IMR-90 (cell line): ENCODE results near the gene PFKL. TPM values are rescaled to one million over a fixed set of nuclear protein-coding genes. Genes with fewer than 3 reads are reported as not detected.

Experiments
- ATAC-seq: fragments of 200-7000 bp; cut with Tn5 transposase; 2 replicates; pipeline ENCODE4 v1.9.1; 2020; ENCODE audit warnings: low read depth, mild to moderate bottlenecking, moderate library complexity
- BruUV-seq: library from RNA; stranded (reverse); fragments of 400-500 nt; replicated peaks from 2 replicates; lab custom pipeline; 2021; lab: Mats Ljungman, UMichigan
- CTCF ChIA-PET: fragments of 300-600 bp; formaldehyde crosslinking; extraction: SDS; loops from one replicate; lab custom pipeline; 2021; ENCODE audit warnings: antibody characterized with exemption; lab: Yijun Ruan, JAX
- POLR2A ChIA-PET: fragments of 300-600 bp; sonication (Branson Sonifier 250); formaldehyde crosslinking; loops from one replicate; lab custom pipeline; 2022; ENCODE audit warnings: antibody characterized with exemption; ENCODE audit not compliant: unreplicated experiment; lab: Charles Lee
- DNase-seq: peaks from one replicate; pipeline ENCODE4 v3.0.0; 2013
- H2AFZ ChIP-seq: replicated peaks from 2 replicates; pipeline ENCODE3; 2013; ENCODE audit warnings: low read length, mild to moderate bottlenecking; ENCODE audit not compliant: poor library complexity
- H2AK5ac ChIP-seq: 2 replicates; pipeline ENCODE4 v1.6.1; 2013; ENCODE audit warnings: low read depth, low read length, inconsistent platforms
- H2AK9ac ChIP-seq: replicated peaks from 2 replicates; pipeline ENCODE3; 2013; ENCODE audit warnings: mild to moderate bottlenecking, low read depth, low read length, moderate library complexity; ENCODE audit not compliant: poor library complexity
- H2BK120ac ChIP-seq: 2 replicates; pipeline ENCODE4 v1.6.1; 2013; ENCODE audit warnings: low read depth, low read length, inconsistent platforms
- H2BK15ac ChIP-seq: 3 replicates; pipeline ENCODE4 v1.6.1; 2013; ENCODE audit warnings: low read depth, low read length, inconsistent platforms
- H2BK20ac ChIP-seq: 2 replicates; pipeline ENCODE4 v1.6.1; 2013; ENCODE audit warnings: low read depth, mild to moderate bottlenecking, inconsistent platforms, low read length, moderate library complexity
- H2BK5ac ChIP-seq: 2 replicates; pipeline ENCODE4 v1.6.1; 2013; ENCODE audit warnings: mild to moderate bottlenecking, low read depth, low read length, inconsistent platforms; ENCODE audit not compliant: poor library complexity, severe bottlenecking
- H3K14ac ChIP-seq: replicated peaks from 2 replicates; pipeline ENCODE4 v1.6.1; 2013; ENCODE audit warnings: low read depth, low read length, inconsistent platforms
- H3K18ac ChIP-seq: 2 replicates; pipeline ENCODE4 v1.6.1; 2013; ENCODE audit warnings: low read depth, low read length, control low read depth
- H3K23ac ChIP-seq: 2 replicates; pipeline ENCODE4 v1.6.1; 2013; ENCODE audit warnings: low read depth, low read length, inconsistent platforms
- H3K27ac ChIP-seq: 2 replicates; pipeline ENCODE4 v1.5.1; 2013; ENCODE audit warnings: mild to moderate bottlenecking, control low read depth, low read length; ENCODE audit not compliant: insufficient read depth
- H3K27me3 ChIP-seq: 2 replicates; pipeline ENCODE4 v1.6.1; 2013; ENCODE audit warnings: low read length; ENCODE audit not compliant: control insufficient read depth, insufficient read depth
- H3K36me3 ChIP-seq: 2 replicates; pipeline ENCODE4 v1.6.1; 2013; ENCODE audit warnings: low read length, mixed read lengths; ENCODE audit not compliant: control insufficient read depth, insufficient read depth
- H3K4ac ChIP-seq: 2 replicates; pipeline ENCODE4 v1.6.1; 2013; ENCODE audit warnings: low read depth, low read length, inconsistent platforms
- H3K4me1 ChIP-seq: 2 replicates; pipeline ENCODE4 v1.6.1; 2013; ENCODE audit warnings: low read length, mixed read lengths; ENCODE audit not compliant: control insufficient read depth, insufficient read depth
- H3K4me2 ChIP-seq: 2 replicates; pipeline ENCODE4 v1.6.1; 2013; ENCODE audit warnings: low read depth, mild to moderate bottlenecking, control low read depth, low read length, moderate library complexity
- H3K4me3 ChIP-seq: 2 replicates; pipeline ENCODE4 v1.5.1; 2013; ENCODE audit warnings: low read depth, mild to moderate bottlenecking, control low read depth, low read length, moderate library complexity; ENCODE audit not compliant: insufficient read depth
- H3K56ac ChIP-seq: 2 replicates; pipeline ENCODE4 v1.6.1; 2013; ENCODE audit warnings: low read length, inconsistent platforms; ENCODE audit not compliant: insufficient read depth; ENCODE audit errors: extremely low read depth
- H3K79me1 ChIP-seq, 2 experiments: 2 replicates each; pipeline ENCODE4 v1.6.1; 2013; ENCODE audit warnings: low read length in 2 of 2, inconsistent platforms in 1 of 2, low read depth in 1 of 2
- H3K9ac ChIP-seq: 2 replicates; pipeline ENCODE4 v1.6.1; 2013; ENCODE audit warnings: low read depth, low read length, control low read depth
- H3K9me1 ChIP-seq: 2 replicates; pipeline ENCODE4 v1.6.1; 2013; ENCODE audit warnings: low read length, inconsistent platforms; ENCODE audit not compliant: insufficient read depth
- H3K9me3 ChIP-seq: 2 replicates; pipeline ENCODE4 v1.6.1; 2013; ENCODE audit warnings: low read length; ENCODE audit not compliant: control insufficient read depth, insufficient read depth
- H4K20me1 ChIP-seq: 2 replicates; pipeline ENCODE4 v1.6.1; 2013; ENCODE audit warnings: low read length, inconsistent platforms; ENCODE audit not compliant: insufficient read depth
- H4K5ac ChIP-seq: 2 replicates; pipeline ENCODE4 v1.6.1; 2013; ENCODE audit warnings: mild to moderate bottlenecking, low read depth, low read length, control low read depth
- H4K8ac ChIP-seq, 2 experiments: 2 replicates each; pipeline ENCODE4 v1.6.1; 2013; ENCODE audit warnings: low read depth in 2 of 2, low read length in 2 of 2, control low read depth in 1 of 2, inconsistent platforms in 1 of 2
- H4K91ac ChIP-seq: 2 replicates; pipeline ENCODE4 v1.6.1; 2013; ENCODE audit warnings: low read depth, low read length, inconsistent platforms; ENCODE audit not compliant: insufficient read depth
- BHLHE40 ChIP-seq: fragments of 150-350 bp; IDR thresholded peaks from 2 replicates; pipeline ENCODE4 v1.6.1; 2016; ENCODE audit warnings: mild to moderate bottlenecking, low read depth, low read length
- CEBPB ChIP-seq: IDR thresholded peaks from 2 replicates; pipeline ENCODE4 v1.6.1; 2012; ENCODE audit warnings: low read depth, low read length, improper control_type of control experiment
- CHD1 ChIP-seq: IDR thresholded peaks from 2 replicates; pipeline ENCODE4 v1.6.1; 2012; ENCODE audit warnings: low read depth, low read length, improper control_type of control experiment
- FOS ChIP-seq: fragments of 150-350 bp; IDR thresholded peaks from 2 replicates; pipeline ENCODE4 v1.6.1; 2016; ENCODE audit warnings: low read depth, low read length
- MAFK ChIP-seq: IDR thresholded peaks from 2 replicates; pipeline ENCODE4 v1.6.1; 2012; ENCODE audit warnings: low read depth, low read length, improper control_type of control experiment
- MAZ ChIP-seq: IDR thresholded peaks from 2 replicates; pipeline ENCODE4 v1.6.1; 2012; ENCODE audit warnings: low read depth, mild to moderate bottlenecking, low read length, improper control_type of control experiment, moderate library complexity, borderline replicate concordance
- MXI1 ChIP-seq: IDR thresholded peaks from 2 replicates; pipeline ENCODE4 v1.6.1; 2012; ENCODE audit warnings: low read depth, mild to moderate bottlenecking, low read length, moderate library complexity, borderline replicate concordance
- NFE2L2 ChIP-seq: fragments of 150-350 bp; IDR thresholded peaks from 2 replicates; pipeline ENCODE4 v1.6.1; 2016; ENCODE audit warnings: low read depth, mild to moderate bottlenecking, low read length
- POLR2A ChIP-seq: IDR thresholded peaks from 2 replicates; pipeline ENCODE4 v1.6.1; 2012; ENCODE audit warnings: mild to moderate bottlenecking, low read depth, low read length
- RAD21 ChIP-seq: IDR thresholded peaks from 2 replicates; pipeline ENCODE4 v1.6.1; 2012; ENCODE audit warnings: low read length, improper control_type of control experiment
- RCOR1 ChIP-seq: IDR thresholded peaks from 2 replicates; pipeline ENCODE4 v1.6.1; 2012; ENCODE audit warnings: mild to moderate bottlenecking, low read length, improper control_type of control experiment; ENCODE audit not compliant: insufficient replicate concordance
- RFX5 ChIP-seq: IDR thresholded peaks from 2 replicates; pipeline ENCODE4 v1.8.0; 2012; ENCODE audit warnings: low read depth, mild to moderate bottlenecking, low read length, moderate library complexity
- SMC3 ChIP-seq: fragments of 150-350 bp; IDR thresholded peaks from 2 replicates; pipeline ENCODE4 v1.6.1; 2016; ENCODE audit warnings: low read depth, mild to moderate bottlenecking, antibody characterized with exemption, low read length, moderate library complexity
- WGBS, 2 experiments: methylation state at CpG; one replicate each; pipeline versions ENCODE4 v1.1.5 to v1.1.7; 2013; ENCODE audit warnings: missing lambda C conversion rate in 2 of 2; ENCODE audit not compliant: insufficient read length in 1 of 2; ENCODE audit errors: extremely low coverage in 2 of 2; 5-methylcytosine and 5-hydroxymethylcytosine counted together
- dilution Hi-C: fragments of 300-500 bp; cut with HindIII; formaldehyde crosslinking; loops from one replicate; pipeline ENCODE4 v1.14.3; 2018; ENCODE audit warnings: low sequenced_read_pairs; ENCODE audit not compliant: unreplicated experiment
- in situ Hi-C: fragments of 300-500 bp; cut with MboI; formaldehyde crosslinking; loops from 3 replicates; pipeline ENCODE4 v1.14.3; 2019; ENCODE audit warnings: low sequenced_read_pairs, inconsistent platforms, mixed read lengths
- intact Hi-C: fragments of 100-400 bp; cut with micrococcal nuclease; formaldehyde crosslinking; loops from 2 replicates; pipeline ENCODE4 v1.10.0; 2022
- polyA plus RNA-seq, 3 experiments: library from polyadenylated mRNA; depleted of rRNA; stranded (reverse); fragments of >200 nt; gene quantifications; 2 replicates each; pipeline ENCODE4 v1.2.3, GENCODE V29; 2012; ENCODE audit warnings: low replicate concordance in 1 of 3
- total RNA-seq: library from RNA; depleted of rRNA; stranded (reverse); fragments of >200 nt; gene quantifications from 2 replicates; pipeline ENCODE4 v1.2.3, GENCODE V29; 2012
- TF ChIP-seq, protein P1 (sequence below): fragments of 150-350 bp; IDR thresholded peaks from 2 replicates; pipeline ENCODE4 v1.6.1; 2016; ENCODE audit warnings: low read depth, mild to moderate bottlenecking, low read length, moderate library complexity, borderline replicate concordance
- TF ChIP-seq, protein P2 (sequence below): conservative IDR thresholded peaks from 2 replicates; pipeline ENCODE4 v1.5.1; 2012; ENCODE audit warnings: mild to moderate bottlenecking, low read depth, low read length, improper control_type of control experiment

Gene PFKL
- total and polyA plus RNA-seq, 2 of the 4 experiments (the other 2 are of a cell fraction) = 103 to 126 TPM

DNA sequence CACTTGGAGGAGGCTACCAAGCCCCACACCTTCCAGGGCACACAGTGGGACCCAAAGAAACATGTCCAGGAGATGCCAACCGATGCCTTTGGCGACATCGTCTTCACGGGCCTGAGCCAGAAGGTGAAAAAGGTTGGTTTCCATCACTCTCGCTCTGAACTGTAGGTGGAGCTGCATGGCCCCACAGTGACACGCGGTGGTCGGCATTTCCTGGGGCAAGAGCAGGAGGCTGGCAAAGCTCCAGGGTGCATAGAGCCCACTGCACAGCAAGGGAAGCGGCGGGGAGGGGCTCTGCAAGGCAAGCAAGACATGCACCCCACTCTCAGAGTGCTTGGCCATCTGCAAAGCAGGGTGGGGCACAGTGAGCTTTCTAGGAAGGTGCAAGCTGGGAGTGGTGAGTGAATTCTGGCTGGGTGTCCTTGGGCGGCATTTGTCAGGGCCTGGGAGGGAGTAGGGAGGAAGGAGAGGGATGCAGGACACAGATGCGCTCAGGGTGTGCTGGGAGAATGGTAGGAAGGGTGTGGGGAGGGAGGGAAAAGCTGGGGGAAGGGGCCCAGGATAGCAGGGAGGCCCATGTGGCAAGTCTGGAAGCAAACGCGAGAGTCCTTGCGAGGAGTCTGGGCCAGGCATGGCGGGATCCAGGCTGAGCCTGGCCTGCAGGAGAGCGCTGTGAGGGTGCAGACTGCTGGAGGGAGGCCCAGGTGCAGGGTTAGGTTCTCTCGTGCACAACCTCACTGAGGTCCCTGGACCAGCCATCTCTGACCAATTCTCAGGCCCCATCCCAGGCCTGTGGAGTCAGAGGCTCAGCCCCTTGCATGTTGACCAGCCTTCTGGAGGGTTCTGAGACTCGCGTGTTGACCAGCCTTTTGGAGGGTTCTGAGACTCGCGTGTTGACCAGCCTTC is 64.5 kb downstream of the PFKL start:
- H3K56ac ChIP-seq = no peak overlapping the region
- dilution Hi-C loops = no loop called here
- no peaks in the 10 kb centered on the region for H3K4me1 ChIP-seq
- H3K4ac ChIP-seq = no peak overlapping the region
- ATAC-seq = no peak
- H3K36me3 ChIP-seq = no peaks in the 10 kb centered on the region
- no peaks in the 10 kb centered on the region for H3K9me1 ChIP-seq
- H3K9me3 ChIP-seq = peaks cover 4% of the 10 kb centered on the region
- H3K18ac ChIP-seq = no peak overlapping the region
- H4K91ac ChIP-seq = no peak overlapping the region
- in situ Hi-C loops = no loop called here
- H3K14ac ChIP-seq = no peak overlapping the region
- DNase-seq = no peak
- no peak overlapping the region for H2BK120ac ChIP-seq
- no peak overlapping the region for H3K9ac ChIP-seq
- H2BK15ac ChIP-seq = no peak overlapping the region
- no peak overlapping the region for H2AFZ ChIP-seq
- no peaks in the 10 kb centered on the region for H4K20me1 ChIP-seq
- no peak overlapping the region for H4K8ac ChIP-seq
- intact Hi-C loops = no loop called here
- POLR2A ChIA-PET = no interaction called here
- no TSS peak for BruUV-seq
- no peak overlapping the region for H2BK20ac ChIP-seq
- H3K4me2 ChIP-seq = no peak overlapping the region
- H3K23ac ChIP-seq = no peak overlapping the region
- H3K27me3 ChIP-seq = peaks cover 3% of the 10 kb centered on the region; the same call in 1 of the 2 replicates
- CTCF ChIA-PET = no interaction called here
- no peaks in the 10 kb centered on the region for H3K79me1 ChIP-seq
- WGBS, 2 experiments = 68% methylated on average over 6 of the region's 22 CpGs; no CpG with 5 or more reads in 1 of the 2 experiments
- no peak overlapping the region for H2BK5ac ChIP-seq
- H4K5ac ChIP-seq = no peak overlapping the region
- H3K4me3 ChIP-seq = no peak overlapping the region
- H2AK9ac ChIP-seq = no peak overlapping the region
- H2AK5ac ChIP-seq = no peak overlapping the region
- no peak overlapping the region for H3K27ac ChIP-seq
- TF ChIP-seq CHD1 = no peak
- TF ChIP-seq, protein P1, sequence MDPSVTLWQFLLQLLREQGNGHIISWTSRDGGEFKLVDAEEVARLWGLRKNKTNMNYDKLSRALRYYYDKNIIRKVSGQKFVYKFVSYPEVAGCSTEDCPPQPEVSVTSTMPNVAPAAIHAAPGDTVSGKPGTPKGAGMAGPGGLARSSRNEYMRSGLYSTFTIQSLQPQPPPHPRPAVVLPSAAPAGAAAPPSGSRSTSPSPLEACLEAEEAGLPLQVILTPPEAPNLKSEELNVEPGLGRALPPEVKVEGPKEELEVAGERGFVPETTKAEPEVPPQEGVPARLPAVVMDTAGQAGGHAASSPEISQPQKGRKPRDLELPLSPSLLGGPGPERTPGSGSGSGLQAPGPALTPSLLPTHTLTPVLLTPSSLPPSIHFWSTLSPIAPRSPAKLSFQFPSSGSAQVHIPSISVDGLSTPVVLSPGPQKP = no peak
- TF ChIP-seq, protein P2, sequence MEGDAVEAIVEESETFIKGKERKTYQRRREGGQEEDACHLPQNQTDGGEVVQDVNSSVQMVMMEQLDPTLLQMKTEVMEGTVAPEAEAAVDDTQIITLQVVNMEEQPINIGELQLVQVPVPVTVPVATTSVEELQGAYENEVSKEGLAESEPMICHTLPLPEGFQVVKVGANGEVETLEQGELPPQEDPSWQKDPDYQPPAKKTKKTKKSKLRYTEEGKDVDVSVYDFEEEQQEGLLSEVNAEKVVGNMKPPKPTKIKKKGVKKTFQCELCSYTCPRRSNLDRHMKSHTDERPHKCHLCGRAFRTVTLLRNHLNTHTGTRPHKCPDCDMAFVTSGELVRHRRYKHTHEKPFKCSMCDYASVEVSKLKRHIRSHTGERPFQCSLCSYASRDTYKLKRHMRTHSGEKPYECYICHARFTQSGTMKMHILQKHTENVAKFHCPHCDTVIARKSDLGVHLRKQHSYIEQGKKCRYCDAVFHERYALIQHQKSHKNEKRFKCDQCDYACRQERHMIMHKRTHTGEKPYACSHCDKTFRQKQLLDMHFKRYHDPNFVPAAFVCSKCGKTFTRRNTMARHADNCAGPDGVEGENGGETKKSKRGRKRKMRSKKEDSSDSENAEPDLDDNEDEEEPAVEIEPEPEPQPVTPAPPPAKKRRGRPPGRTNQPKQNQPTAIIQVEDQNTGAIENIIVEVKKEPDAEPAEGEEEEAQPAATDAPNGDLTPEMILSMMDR = no peak
- TF ChIP-seq CEBPB = no peak
- TF ChIP-seq SMC3 = no peak
- TF ChIP-seq BHLHE40 = no peak
- no peak for TF ChIP-seq RAD21
- no peak for TF ChIP-seq MXI1
- no peak for TF ChIP-seq RFX5
- no peak for TF ChIP-seq MAZ
- TF ChIP-seq MAFK = no peak
- TF ChIP-seq FOS = no peak
- no peak for TF ChIP-seq NFE2L2
- TF ChIP-seq RCOR1 = no peak
- TF ChIP-seq POLR2A = no peak
